ENCODE measurements around the gene PIP5K1C. TPM values are rescaled to one million over a fixed set of nuclear protein-coding genes. Genes with fewer than 3 reads are reported as not detected.

PIP5K1C gene
- 10 to 100 TPM; 16.6 to 30.7 TPM for total RNA-seq

DNA sequence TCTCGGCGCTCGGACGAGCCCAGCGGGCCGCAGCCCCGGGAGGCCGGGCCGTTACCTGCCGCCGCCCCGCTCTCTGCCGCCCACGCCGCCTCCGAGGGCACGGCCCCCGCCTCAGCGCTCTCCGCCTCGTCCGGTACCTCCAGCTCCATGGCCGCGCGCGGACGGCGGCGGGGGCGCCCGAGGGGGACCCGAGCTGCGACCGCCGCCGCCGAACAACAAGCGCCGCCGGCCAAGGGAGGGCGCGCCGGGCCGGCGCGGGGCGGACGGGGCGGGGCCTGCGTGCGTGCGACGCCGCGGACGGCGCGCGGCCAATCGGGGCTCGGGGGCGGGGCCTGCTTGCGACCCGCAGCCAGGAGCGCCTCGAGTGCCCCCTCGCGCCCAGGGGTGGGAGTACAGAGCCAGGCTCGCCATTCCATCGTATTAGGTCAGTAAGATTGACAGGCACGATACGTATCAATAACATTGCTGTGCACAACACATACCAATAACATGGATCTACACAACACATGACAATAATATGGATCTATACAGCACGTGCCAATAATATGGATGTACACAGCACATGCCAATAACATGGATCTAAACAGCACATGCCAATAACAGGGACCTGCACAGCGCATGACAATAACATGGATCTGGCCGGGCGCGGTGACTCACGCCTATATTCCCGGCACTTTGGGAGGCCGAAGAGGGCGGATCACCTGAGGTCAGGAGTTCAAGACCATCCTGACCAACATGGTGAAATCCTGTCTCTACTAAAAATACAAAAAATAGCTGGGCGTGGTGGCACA lies at the start of gene PIP5K1C:
Gene PIP5K1C, minus strand, starts transcription at position 227 of the 791 bp plus-strand sequence. Its CDS starts 78 bp downstream, at position 149.
- intact Hi-C loops (cut with DNase I), result no loop called here
- peak within 1 kb of the TSS; percentile 58 to 67 for H3K4me3 ChIP-seq
- TF ChIP-seq CTCF (IDR thresholded peaks at IDR 0.05) (peak; percentile 58 to 94 (median 81)), POLR2A (IDR thresholded peaks at IDR 0.05) (no peak)
- peak within 1 kb of the TSS; percentile 20 to 79 (median 36) for H3K27ac ChIP-seq
- no peaks in the 10 kb centered on the region for H3K27me3 ChIP-seq
- ATAC-seq, result peak; percentile 96
- peaks cover 13% of the 10 kb centered on the region for H3K4me1 ChIP-seq
- H3K36me3 ChIP-seq (replicated peaks in 1 of 2; ENCODE audit: insufficient read depth in 1 of 2, low read depth in 2 of 2), result no peaks in the 10 kb centered on the region
- WGBS, 2 donors, result 5 to 6% methylated on average over 14 to 52 of the region's 82 CpGs
- no peaks in the 10 kb centered on the region for H3K9me3 ChIP-seq
- peak; percentile 89 to 94 (median 92) for DNase-seq

DNA sequence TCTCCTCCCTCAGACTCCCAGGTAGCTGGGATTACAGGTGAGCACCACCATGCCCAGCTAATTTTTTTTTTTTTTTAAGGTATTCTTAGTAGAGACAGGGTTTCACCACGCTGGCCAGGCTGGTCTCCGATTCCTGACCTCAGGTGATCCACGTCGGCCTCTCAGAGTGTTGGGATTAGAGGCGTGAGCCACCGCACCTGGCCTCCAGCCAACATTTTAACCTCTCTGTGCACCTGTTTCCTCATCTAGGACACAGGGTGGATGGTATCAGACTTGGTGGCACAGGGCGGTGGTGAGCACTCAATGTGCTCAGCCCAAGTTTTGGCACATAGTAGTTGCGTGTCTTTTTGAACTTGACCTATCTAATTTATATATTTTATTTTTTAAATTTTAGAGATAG lies 48.7 kb upstream of the PIP5K1C start:
- Histone ChIP-seq H3K27ac (no peak overlapping the region), H3K4me3 (no peak overlapping the region), H3K27me3 (no peaks in the 10 kb centered on the region), H3K36me3 (replicated peaks in 1 of 2; ENCODE audit: insufficient read depth in 1 of 2, low read depth in 2 of 2) (peaks cover 0 to 5% of the 10 kb centered on the region in 2 donors), H3K4me1 (no peaks in the 10 kb centered on the region), H3K9me3 (no peaks in the 10 kb centered on the region)
- 83 to 85% methylated on average over 8 of the region's 8 CpGs for WGBS, 2 donors
- intact Hi-C loops (cut with DNase I), result no loop called here
- no peak for TF ChIP-seq CTCF (IDR thresholded peaks at IDR 0.05)
- no peak for TF ChIP-seq POLR2A (IDR thresholded peaks at IDR 0.05)
- no peak for DNase-seq
- ATAC-seq, result no peak

GRCh38 chr19:3746371-3747056 lies 46.2 kb upstream of the PIP5K1C start:
- Histone ChIP-seq H3K27me3 (no peaks in the 10 kb centered on the region), H3K4me3 (no peak overlapping the region), H3K36me3 (replicated peaks in 1 of 2; ENCODE audit: insufficient read depth in 1 of 2, low read depth in 2 of 2) (peaks cover 0 to 5% of the 10 kb centered on the region in 2 donors), H3K9me3 (no peaks in the 10 kb centered on the region), H3K27ac (no peak overlapping the region), H3K4me1 (no peaks in the 10 kb centered on the region)
- TF ChIP-seq POLR2A (IDR thresholded peaks at IDR 0.05) (no peak), CTCF (IDR thresholded peaks at IDR 0.05) (no peak)
- DNase-seq, result no peak
- WGBS, 2 donors, result 80% methylated on average over 25 of the region's 31 CpGs
- intact Hi-C loops (cut with DNase I), result no loop called here
- ATAC-seq, result no peak

- H3K27me3 ChIP-seq, result no peaks in the 10 kb centered on the region
- H3K36me3 ChIP-seq (replicated peaks in 1 of 2; ENCODE audit: insufficient read depth in 1 of 2, low read depth in 2 of 2), result peaks cover 0 to 4% of the 10 kb centered on the region in 2 donors
- intact Hi-C loops (cut with DNase I), result no loop called here
- H3K4me3 ChIP-seq, result no peak overlapping the region
- no peaks in the 10 kb centered on the region for H3K4me1 ChIP-seq
- H3K9me3 ChIP-seq, result no peaks in the 10 kb centered on the region
- no peak for TF ChIP-seq POLR2A (IDR thresholded peaks at IDR 0.05)
- TF ChIP-seq CTCF (IDR thresholded peaks at IDR 0.05), result no peak
- no peak for DNase-seq
- WGBS, 2 donors, result 63 to 80% methylated on average over 4 to 8 of the region's 8 CpGs
- ATAC-seq, result no peak
- no peak overlapping the region for H3K27ac ChIP-seq
Observed at GRCh38 chr19:3745363-3746045, 45.2 kb upstream of the PIP5K1C start.

Data from body of pancreas (tissue), 4 donors.